AG04449 (cell line): ENCODE results near the gene PSMD4.
"Not testable (repeated sequence)": the region's sequence is repeated elsewhere in the genome, so short reads cannot be mapped to it uniquely, and the experiment has no call there.

Source experiments
- CTCF ChIA-PET: fragments of 350-600 bp; formaldehyde crosslinking; extraction: SDS; loops from one replicate; lab custom pipeline; 2021; ENCODE audit warnings: antibody characterized with exemption; lab: Yijun Ruan, JAX
- POLR2A ChIA-PET: fragments of 400-600, 350-600 bp; formaldehyde crosslinking; extraction: SDS; loops from one replicate; lab custom pipeline; 2020; ENCODE audit warnings: antibody characterized with exemption, inconsistent platforms; lab: Yijun Ruan, JAX
- DNase-seq: peaks from one replicate; pipeline ENCODE4 v3.0.0-alpha.2; 2010; ENCODE audit warnings: low read depth, low spot score
- H3K4me3 ChIP-seq: 2 replicates; pipeline ENCODE4 v1.5.1; 2011; ENCODE audit warnings: low read depth, mild to moderate bottlenecking, control low read depth, low read length
- CTCF ChIP-seq: IDR thresholded peaks from one replicate; pipeline ENCODE4 v1.5.1; 2011; ENCODE audit warnings: mild to moderate bottlenecking, moderate library complexity, low read length, control low read depth, inconsistent platforms; ENCODE audit not compliant: insufficient read depth; ENCODE audit errors: missing control alignments

PSMD4 gene

GRCh38 chr1:151254217-151255213 lies at the start of gene PSMD4:
Gene PSMD4 (plus strand): TSS chr1:151254734. CDS start chr1:151254783, 49 bp downstream.
- CTCF ChIA-PET, result interaction anchor here (1.1 to 5.1 kb wide), 8 partner anchors 14 to 100 kb away, joined by 3 to 69 read pairs (median 4); no protein-coding TSS in a partner anchor
- H3K4me3 ChIP-seq, result peak within 1 kb of the TSS; percentile 80
- POLR2A ChIA-PET, result interaction anchor here (0.7 to 1.1 kb wide), 3 partner anchors 14 to 65 kb away, joined by 4 to 6 read pairs (median 5); partner anchors contain the start of genes VPS72 and ZNF687
- peak; percentile 81 for DNase-seq
- peak; percentile 7 for TF ChIP-seq CTCF

- H3K4me3 ChIP-seq, DNase-seq, POLR2A ChIA-PET: not testable (repeated sequence)
- CTCF ChIA-PET, result interaction anchor here (0.9 to 3.3 kb wide), 4 partner anchors 45 to 96 kb away, joined by 3 to 10 read pairs (median 4); partner anchors contain the start of gene PSMD4
Observed at GRCh38 chr1:151205381-151205965, 49.1 kb upstream of the PSMD4 start.

- CTCF ChIA-PET, result interaction anchor here (0.8 to 4.3 kb wide), 2 partner anchors 16 to 41 kb away, joined by 3 to 16 read pairs; no protein-coding TSS in a partner anchor
- H3K4me3 ChIP-seq, result no peak overlapping the region
- POLR2A ChIA-PET, result no interaction called here
- no peak for TF ChIP-seq CTCF
- no peak for DNase-seq
Observed at GRCh38 chr1:151210830-151211229, 43.7 kb upstream of the PSMD4 start.

- no peak for DNase-seq
- no peak overlapping the region for H3K4me3 ChIP-seq
- ChIA-PET CTCF (interaction anchor here (0.7 to 4.3 kb wide), 3 partner anchors 10 to 40 kb away, joined by 3 to 16 read pairs (median 9); no protein-coding TSS in a partner anchor), POLR2A (interaction anchor here (0.6 to 1.0 kb wide), 3 partner anchors 11 to 324 kb away, joined by 3 read pairs; no protein-coding TSS in a partner anchor)
- no peak for TF ChIP-seq CTCF
Observed at GRCh38 chr1:151211972-151212705, 42.4 kb upstream of the PSMD4 start.

- no peak overlapping the region for H3K4me3 ChIP-seq
- ChIA-PET CTCF (interaction anchor here (1.8 to 4.3 kb wide), 2 partner anchors 9 to 39 kb away, joined by 9 to 16 read pairs; no protein-coding TSS in a partner anchor), POLR2A (interaction anchor here (0.8 kb wide), 1 partner anchor 24 kb away, joined by 5 read pairs; the partner anchor contains the start of gene VPS72)
- no peak for TF ChIP-seq CTCF
- DNase-seq, result no peak
Observed at GRCh38 chr1:151213560-151213959, 41.0 kb upstream of the PSMD4 start.

- no peak for DNase-seq
- no peak overlapping the region for H3K4me3 ChIP-seq
- ChIA-PET POLR2A (no interaction called here), CTCF (interaction anchor here (0.6 to 1.8 kb wide), 2 partner anchors 9 to 122 kb away, joined by 3 to 9 read pairs; no protein-coding TSS in a partner anchor)
- TF ChIP-seq CTCF, result no peak
Observed at GRCh38 chr1:151221616-151222015, 32.9 kb upstream of the PSMD4 start.
